Hematopoietic multipotent progenitor cell treated with erythropoietin and hydrocortisone succinate and interleukin-3 and kit ligand, for 15 days (in vitro differentiated cells): ENCODE measurements around the gene CFAP74.

Experiments used
- DNase-seq: peaks from one replicate; pipeline ENCODE4 v3.0.0-alpha.2; 2015; ENCODE audit warnings: low spot score

Gene CFAP74

DNA sequence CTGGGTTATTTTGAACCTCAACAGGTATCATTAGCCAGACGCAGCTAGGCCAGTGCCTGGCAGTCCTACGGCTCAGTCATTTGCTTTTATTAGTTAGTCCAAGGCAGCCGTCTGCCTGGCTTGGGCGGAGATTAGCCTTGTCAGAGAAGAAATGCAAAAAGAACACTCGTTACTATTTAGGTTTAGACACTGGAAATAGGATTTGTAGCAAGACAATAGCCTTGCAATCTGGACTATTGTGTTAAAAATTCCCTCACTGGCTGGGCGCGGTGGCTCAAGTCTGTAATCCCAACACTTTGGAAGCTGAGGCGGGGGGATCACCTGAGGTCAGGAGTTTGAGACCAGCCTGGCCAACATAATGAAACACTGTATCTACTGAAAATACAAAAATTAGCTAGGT, 35.7 kb upstream of the CFAP74 start:
- DNase-seq = no peak

DNA sequence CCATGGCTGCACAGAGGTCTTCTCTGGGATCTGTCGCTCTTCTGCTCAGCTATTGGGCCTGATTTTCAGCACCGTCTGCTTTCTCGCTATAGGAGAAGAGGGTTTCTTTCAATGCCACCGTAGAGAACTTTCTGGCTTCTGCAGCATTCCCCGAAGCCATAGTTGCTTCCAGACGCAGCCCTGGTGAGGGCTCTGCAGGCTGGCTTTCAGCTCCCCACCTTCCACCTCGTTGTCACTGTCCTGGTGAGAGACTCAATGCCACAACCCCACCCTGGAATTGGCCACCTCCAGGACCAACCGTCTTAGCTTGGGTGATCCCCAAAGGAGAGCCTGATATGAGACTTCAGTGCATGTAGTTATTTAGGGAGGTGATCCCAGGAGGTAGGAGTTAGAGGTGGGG, 34.6 kb upstream of the CFAP74 start:
- DNase-seq = no peak

DNA sequence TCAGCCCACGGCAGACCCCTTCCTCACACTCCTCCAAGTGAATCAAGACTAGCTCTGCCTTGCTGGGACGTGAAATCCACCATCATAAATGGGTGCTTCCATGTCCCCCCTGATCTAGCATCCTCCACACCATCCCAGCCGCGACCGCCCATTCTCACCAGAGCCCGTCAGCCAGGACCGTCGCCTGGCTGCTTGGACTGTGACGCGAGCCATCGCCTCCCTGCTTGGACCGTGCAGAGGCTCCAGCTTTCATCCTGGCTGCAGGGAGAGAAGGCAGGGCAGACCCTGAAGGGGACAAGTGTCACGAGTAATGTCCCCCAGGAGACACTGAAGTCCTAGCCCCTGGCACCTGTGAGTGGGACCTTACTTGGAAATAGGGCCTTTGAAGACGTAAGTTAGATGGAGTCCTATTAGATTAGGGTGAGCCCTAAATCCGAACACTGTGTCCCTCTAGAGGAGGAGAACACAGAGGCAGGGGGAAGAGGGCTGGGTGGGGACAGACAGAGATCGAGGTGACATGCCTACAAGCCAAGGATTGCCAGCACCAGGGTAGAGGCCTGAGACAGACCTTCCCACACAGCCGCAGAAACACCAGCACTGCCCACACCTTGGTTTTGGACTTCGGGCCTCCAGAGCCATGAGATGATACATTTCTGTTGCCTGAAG, 33.9 kb upstream of the CFAP74 start:
- DNase-seq = no peak

DNA sequence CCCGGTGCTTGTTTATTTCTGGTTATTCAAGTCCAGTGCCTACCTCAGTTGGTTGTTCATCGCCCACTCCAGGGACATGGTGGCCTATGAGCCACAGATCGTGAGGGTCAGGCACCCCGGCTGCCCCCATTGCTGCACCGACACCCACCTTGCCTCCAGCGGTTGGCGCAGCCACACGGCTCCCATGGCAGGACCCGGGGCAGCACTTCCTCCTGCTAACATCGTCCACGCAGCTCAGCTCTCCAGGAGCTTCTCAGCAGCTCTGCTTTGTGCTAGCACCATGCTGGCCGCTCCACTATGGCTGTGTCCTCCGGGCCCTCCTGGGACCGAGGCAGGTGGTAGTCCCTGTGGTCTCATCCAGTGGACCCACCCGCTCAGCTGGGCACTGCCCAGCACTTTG, 32.7 kb upstream of the CFAP74 start:
- DNase-seq = no peak

DNA sequence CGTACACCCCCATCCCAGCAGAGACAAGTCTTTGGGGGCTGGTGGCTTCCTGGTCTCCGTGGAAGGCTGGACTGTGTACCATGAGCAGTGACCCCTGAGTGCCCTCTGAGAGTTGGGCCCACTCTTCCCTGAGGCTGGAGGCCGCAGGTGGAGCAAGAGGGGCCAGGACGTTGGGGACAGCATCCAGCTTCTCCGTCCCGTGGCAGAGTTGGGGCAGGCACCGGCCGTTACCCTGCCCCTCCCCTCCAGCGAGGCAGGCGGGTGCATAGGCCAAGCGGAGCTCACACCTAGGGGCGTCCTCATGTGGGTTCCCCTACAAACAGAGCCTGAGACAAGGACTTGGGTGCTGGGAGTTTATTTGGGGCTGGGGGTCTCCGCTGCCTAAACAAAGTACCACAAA, 29.6 kb upstream of the CFAP74 start:
- DNase-seq = no peak

DNA sequence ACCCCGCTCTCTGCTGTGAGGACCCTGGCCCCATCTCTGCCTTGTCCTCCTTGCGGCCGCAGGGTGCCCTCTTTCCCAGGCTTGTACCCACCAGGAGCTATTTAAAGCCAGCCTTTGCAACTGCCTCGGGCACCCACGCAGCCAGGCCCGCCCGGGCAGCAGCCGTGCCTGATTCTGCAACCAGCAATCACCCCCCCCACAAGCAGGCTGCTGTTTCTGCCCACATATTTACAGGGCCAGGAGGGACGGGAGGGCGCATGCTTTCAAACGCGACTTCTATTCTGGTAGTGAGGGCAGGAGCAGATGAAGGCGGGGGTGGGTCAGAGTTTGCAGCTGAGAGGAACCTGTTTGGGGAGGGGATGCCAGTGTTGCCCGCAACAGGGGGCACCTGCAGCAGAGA, 29.2 kb upstream of the CFAP74 start:
- DNase-seq = no peak

DNA sequence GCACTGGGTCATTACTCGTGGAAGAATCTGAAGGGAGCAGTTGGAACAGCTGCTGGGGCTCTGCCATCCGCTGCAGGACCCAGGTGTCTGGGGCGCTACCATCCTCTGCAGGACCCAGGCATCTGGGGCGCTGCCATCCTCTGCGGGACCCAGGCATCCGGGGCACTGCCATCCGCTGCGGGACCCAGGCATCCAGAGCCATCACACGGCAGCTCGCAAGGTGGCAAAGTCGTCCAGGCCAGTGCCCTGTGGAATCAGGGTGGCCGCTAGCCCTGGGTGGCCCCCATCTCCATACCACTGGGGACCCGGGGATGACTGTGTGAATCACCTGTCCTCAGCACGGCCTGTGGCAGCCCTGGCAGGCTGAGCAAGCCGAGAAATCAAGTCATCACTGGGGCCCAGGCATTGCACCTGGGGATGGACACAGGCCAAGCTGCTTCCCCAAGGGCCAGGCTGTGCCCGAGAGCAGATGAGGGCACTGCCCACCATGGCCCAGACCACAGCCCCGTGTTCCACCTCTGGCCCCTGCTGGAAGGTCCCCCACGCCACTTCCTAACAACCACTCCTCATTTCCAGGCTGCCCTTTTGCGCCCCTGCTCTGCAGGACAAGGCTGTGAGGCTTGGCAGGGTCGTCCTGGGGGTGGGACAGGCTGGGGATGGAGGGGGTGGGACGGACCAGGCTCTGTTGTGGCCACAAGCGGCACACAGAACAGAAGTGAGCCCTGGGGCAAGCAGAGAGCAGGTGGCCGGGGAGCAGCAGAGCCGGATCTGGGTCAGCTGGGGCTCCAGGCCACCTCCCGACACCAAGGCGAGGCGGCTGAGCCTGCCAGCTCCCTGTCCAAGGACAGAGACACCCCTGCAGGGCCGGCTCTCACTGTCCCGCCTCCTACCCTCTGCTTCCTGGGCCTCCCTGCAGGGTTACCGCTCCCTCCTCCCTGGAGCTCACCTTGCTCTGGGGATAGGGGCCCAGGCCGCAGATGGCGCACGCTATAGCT, 28.3 kb upstream of the CFAP74 start:
- DNase-seq = no peak

DNA sequence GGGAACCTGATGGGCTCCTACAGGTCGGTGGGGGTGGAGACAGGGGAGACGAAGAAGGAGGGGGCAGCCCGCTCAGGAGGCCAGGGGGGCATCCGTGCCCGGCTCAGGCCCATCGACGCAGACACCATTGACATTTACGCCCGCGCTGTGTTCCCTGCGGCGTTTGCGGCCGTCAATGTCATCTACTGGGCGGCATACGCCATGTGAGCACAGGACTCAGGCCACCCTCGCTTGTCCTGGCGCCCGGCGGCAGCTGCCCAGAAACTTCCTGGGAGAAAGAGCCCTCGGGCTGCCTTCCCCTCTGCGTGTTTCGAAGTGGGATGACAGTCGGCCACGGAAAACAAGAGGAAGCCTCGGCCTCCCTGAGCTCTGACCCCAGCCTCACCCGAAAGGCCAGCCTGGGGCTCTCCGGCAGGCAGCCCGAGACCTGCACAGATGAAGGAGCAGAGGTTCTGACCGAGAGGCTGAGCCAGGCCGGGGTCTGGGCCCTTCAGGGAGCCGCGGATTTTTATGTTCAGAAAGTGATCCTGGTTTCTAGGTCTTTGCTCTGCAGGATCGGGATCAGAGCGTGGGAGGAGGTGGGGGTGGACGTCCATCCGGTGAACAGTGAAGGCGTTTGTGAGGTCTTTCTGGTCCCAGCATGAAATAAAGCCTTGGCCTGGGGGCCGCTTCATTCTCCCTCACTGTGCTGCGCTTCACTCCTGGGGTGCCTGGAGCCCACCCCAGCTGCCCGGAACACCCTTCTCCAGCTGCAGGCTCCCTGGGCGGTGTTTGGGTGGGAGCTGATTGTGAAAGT, 26.7 kb upstream of the CFAP74 start:
- no peak for DNase-seq

DNA sequence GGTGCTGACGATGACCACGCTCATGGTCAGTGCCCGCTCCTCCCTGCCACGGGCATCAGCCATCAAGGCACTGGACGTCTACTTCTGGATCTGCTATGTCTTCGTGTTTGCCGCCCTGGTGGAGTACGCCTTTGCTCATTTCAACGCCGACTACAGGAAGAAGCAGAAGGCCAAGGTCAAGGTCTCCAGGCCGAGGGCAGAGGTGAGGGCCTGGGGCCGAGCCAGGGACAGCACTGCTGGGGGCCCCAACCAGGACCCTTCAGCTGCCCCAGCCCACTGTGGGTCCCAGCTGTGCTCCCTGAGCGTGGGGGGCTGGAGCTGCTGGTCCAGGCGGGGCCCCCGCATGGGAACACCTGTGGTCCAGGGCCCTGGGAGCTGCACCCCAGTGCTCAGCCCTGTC, 26.0 kb upstream of the CFAP74 start:
- DNase-seq = no peak

DNA sequence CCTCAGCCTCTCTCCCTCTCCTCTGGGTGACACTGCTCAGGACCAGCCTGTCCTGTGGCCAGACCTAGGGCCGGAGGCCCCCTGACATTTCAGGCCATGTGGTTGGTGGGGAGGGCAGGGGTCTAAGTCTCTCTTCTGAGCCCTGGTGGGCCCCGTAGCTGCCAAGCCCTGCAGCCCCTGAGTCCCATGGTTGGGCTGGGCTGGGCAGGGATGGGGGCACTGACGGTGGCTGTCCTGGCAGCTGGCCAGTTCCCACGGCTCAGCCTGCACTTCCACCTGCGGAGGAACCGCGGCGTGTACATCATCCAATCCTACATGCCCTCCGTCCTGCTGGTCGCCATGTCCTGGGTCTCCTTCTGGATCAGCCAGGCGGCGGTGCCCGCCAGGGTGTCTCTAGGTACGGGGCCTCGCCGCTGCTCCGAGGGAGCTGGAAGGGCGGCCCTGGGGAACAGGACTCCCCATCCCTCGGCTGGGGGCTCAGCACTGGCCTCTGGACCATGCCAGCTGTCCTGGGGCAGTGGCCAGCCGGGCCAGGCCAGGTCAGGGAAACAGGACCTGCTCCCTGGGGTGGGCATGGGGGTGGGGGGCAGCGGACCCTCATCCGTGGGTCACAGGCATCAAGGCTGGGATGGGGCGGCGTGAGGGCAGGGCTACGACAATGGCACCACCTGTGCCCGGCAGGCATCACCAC, 25.4 kb upstream of the CFAP74 start:
- DNase-seq = no peak

DNA sequence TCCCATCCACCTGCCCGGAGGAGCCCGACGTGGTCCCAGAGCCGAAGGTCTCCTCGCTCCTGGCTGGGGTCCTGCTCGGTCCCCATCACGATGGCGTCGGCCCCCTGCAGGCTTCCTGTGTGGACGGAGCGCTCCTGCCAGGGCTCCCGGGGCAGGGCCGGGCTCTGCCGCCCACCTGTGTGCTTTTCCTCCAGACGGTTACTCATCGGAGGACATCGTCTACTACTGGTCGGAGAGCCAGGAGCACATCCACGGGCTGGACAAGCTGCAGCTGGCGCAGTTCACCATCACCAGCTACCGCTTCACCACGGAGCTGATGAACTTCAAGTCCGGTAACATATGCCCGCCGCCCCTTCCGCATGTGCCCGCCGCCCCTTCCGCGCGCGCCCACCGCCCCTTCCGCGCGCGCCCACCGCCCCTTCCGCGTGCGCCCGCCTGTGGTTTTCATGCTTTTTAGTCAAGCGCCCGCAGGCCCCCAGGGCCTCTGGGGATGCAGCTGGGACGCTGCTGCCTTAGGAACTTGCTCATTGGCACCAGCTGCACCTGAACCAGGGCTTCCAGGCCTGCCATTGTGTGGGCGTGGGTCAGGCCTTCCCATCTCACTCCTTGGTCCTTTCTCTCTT, 24.5 kb upstream of the CFAP74 start:
- no peak for DNase-seq

DNA sequence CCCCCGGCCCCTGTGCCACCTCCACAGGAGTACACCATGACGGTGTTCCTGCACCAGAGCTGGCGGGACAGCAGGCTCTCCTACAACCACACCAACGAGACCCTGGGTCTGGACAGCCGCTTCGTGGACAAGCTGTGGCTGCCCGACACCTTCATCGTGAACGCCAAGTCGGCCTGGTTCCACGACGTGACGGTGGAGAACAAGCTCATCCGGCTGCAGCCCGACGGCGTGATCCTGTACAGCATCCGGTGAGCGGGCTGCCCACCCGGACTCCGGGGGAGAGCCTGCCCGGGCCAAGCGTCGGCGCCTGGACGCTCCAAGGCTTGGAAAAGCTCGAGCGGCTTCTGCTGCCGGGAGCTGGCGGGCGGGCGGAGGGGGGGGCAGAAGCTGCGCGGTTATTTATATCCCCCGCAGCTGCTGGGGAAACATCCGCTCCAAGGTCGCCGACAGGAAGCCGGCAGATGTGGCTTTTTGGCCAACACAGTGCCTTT, 21.9 kb upstream of the CFAP74 start:
- DNase-seq = no peak

DNA sequence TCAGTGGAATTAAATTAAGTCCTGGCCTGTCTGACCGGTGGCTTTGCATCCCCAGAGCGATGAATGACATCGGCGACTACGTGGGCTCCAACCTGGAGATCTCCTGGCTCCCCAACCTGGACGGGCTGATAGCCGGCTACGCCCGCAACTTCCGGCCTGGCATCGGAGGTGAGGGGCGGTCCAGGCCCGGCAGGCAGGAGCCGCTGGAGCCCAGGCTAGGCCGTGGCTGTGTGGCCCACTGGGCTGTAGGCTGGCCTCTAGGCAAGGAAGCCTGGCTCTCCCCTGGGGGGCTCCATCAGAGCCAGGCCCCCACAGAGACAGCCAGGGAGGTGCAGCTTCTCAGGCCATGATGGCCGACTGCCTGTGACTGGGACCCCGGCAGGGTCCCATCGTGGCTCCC, 21.3 kb upstream of the CFAP74 start:
- no peak for DNase-seq

DNA sequence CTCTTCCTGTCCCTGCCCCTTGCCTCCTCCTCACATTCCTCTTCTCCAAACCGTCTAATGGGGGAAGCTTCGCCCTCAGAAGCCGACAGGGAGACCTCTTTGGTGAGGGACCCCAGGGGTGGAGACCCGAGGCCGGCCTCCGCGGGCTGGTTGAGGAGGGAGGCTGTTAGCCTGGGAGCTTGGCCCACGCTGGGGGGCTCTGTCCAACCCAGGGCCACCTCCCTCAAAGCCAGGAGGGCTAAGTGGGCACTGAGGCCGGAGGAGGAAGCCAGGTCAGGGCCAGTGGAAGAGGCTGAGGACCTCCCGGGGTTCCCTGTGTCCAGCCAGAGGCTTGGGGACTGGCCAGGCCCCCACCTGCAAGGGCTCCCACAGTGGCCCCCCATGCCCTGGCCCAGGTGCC, 20.9 kb upstream of the CFAP74 start:
- no peak for DNase-seq

DNA sequence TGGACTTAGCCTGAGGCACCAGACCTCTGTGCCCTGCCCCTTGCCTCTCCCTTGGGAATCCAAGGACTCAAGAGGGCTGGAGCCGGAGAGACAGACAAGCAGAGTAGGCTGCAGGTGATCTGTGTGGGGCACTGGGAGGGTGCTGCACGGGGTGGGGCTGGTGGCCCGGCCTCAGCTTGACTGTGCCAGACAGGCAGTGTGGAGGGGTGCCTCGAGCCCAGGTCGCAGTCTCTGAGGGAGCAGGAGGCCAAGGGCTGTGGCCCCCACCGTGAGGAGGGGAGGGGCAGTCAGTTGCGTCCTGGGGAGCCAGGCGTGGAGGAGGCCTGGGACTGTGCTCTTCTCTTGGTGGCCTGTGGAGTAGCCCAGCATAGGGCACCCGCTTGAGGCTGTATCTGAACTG, 19.6 kb upstream of the CFAP74 start:
- DNase-seq = no peak

DNA sequence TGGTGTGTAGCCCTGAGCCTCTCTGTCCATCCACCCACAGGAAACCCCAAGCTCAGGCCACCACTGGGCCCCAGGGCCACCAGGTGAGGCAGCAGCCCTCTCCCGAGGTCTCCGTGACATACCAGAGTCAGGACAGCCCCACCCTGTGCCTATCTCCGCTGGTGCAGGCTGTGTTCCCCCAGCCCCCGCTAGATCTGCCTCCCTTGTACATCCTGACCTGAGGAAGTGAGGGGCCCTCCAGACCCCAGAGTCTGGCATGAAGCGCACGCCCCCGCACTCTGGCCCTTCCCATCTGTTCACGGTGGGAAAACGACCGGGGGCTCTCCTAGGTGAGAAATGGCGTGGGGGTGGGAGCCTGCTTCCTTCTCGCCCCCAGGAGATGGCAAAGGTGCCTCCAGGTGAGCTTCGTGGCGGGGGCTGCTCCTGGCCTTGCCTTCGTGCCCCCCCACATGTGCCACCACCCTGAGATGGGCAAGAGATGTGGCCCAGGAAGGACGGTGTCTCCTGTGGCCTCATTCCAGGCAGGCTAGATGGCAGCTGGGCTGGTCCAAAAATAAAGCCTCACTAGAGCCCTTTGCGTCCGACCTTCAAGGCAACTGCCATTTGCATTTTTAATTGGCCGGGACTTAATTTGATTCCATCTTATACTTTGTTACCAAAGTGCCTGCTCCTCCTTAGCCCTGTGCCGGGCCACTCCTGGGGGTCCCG, 18.6 kb upstream of the CFAP74 start:
- DNase-seq = no peak

DNA sequence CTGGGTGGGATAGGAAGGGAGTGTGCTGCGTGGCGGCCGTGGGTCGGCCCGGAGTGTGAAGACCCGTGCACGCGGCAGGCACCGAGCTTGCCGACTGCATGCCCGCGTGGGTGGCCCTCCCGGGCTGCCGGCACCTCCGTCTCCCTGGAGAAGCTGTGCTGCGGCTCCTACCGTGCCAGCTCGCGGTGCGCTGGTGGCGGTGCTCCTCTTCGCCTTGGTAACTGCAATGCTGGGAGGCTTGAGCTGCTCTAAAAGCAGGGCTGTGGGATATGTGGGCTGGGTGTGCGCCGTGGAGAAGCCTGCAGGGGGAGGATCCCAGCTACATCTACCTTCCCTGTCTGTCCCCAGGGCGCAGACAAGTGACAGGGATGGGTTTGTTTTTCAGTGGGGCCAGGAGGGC, 18.0 kb upstream of the CFAP74 start:
- no peak for DNase-seq

DNA sequence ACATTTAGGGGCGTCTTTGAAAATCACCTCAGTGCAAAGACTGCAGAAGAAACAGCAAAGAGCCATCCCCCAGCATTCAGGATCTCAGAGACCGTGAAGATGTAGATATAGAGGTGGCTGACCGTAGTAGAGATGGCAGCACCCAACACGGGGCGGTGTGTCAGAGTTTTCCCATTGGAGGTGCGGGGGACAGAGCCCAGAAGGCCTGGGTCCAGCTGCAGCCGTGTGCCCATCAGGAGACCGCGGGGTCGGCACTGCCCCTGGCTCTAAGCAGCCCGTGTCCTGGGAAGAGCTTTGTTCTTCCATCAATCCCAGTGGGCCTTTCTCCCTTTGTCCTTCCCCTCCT, 16.7 kb upstream of the CFAP74 start:
- DNase-seq = no peak

DNA sequence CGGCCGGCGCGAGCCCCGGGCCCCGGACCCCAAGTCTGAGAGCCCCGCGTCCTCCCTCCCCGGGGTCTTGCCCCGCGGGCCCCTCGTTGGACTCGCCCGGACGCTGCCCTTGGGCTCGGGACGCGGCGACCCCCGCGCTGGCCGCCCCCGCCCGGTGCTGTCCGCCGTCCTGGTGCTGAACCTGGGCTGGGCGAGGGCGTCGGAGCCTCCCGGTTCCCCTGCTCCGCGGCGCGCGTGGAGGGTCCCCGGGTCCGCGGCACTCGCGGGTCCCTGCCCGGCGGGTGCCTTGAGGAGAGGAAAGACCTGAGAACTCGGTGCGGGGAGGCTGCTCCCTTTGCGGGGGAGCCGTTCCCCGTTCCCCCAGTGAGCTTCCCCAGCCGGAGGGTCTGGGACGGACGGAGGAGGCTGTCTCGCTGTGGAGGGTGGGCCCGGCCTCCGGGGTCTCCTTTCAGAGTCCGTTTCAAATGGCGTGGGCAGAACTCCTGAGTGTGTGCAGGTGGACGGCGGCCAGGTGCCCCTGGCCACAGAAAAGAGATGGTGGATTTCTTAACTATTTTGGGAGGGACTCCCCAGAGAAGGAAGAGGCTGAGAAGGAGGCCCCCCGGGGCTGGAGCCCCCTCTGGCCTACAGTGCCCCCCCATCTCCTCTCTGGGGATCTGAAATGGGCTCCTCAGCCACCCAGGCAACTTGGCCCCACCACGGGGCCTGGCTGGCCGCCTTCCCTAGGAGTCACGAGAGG, 16.2 kb upstream of the CFAP74 start:
- no peak for DNase-seq

DNA sequence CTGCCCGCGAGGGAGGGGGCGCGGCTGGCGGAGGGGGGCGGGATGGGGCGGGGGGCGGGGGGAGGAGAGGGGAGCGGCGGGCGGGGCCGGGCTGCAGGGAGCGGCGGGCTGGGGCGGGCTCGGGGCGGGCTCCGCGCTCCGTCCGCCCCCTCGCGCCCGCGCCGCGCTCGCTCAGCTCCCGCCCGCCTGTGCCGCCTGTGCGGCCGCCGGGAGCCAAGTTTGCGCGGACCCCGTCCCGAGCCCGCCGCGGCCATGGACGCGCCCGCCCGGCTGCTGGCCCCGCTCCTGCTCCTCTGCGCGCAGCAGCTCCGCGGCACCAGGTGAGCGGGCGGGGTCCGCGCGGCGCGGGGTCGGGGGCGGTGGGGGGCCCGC, 15.6 kb upstream of the CFAP74 start, which contains the start of gene GABRD:
GABRD (plus strand) TSS at position 174 of the 372 bp plus-strand sequence; CDS start at position 253, 79 bp downstream.
- no peak for DNase-seq
